Central memory CD8-positive, alpha-beta T cell (primary cell): ENCODE measurements around the gene DMRT3.

Experiments
- ATAC-seq: fragments of 150-1000 bp; cut with Tn5 transposase; replicated peaks from 2 replicates; pipeline ENCODE4 v1.10.0; 2022; ENCODE audit warnings: mild to moderate bottlenecking, moderate FRiP score, moderate number of reproducible peaks; ENCODE audit not compliant: poor library complexity, severe bottlenecking; ENCODE audit errors: extremely low read depth
- DNase-seq, 2 donors: peaks; one replicate each; pipeline ENCODE4 v3.0.0; 2021; ENCODE audit warnings: low spot score in 2 of 2
- H3K27ac Mint-ChIP-seq: one replicate; pipeline ENCODE4 v1.8.0; 2022; ENCODE audit warnings: low read depth, mild to moderate bottlenecking, moderate library complexity, mixed read lengths
- H3K27me3 Mint-ChIP-seq: one replicate; pipeline ENCODE4 v1.8.0; 2022; ENCODE audit warnings: mixed read lengths
- H3K36me3 Mint-ChIP-seq: one replicate; pipeline ENCODE4 v1.8.0; 2022; ENCODE audit warnings: mild to moderate bottlenecking, moderate library complexity, mixed read lengths; ENCODE audit not compliant: insufficient read depth
- H3K4me1 Mint-ChIP-seq: one replicate; pipeline ENCODE4 v1.8.0; 2022; ENCODE audit warnings: mixed read lengths
- H3K4me3 Mint-ChIP-seq: one replicate; pipeline ENCODE4 v1.8.0; 2022; ENCODE audit warnings: mild to moderate bottlenecking, moderate library complexity, mixed read lengths
- H3K9me3 Mint-ChIP-seq: one replicate; pipeline ENCODE4 v1.8.0; 2022; ENCODE audit warnings: mixed read lengths

DMRT3 gene, protein sequence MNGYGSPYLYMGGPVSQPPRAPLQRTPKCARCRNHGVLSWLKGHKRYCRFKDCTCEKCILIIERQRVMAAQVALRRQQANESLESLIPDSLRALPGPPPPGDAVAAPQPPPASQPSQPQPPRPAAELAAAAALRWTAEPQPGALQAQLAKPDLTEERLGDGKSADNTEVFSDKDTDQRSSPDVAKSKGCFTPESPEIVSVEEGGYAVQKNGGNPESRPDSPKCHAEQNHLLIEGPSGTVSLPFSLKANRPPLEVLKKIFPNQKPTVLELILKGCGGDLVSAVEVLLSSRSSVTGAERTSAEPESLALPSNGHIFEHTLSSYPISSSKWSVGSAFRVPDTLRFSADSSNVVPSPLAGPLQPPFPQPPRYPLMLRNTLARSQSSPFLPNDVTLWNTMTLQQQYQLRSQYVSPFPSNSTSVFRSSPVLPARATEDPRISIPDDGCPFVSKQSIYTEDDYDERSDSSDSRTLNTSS

DNA sequence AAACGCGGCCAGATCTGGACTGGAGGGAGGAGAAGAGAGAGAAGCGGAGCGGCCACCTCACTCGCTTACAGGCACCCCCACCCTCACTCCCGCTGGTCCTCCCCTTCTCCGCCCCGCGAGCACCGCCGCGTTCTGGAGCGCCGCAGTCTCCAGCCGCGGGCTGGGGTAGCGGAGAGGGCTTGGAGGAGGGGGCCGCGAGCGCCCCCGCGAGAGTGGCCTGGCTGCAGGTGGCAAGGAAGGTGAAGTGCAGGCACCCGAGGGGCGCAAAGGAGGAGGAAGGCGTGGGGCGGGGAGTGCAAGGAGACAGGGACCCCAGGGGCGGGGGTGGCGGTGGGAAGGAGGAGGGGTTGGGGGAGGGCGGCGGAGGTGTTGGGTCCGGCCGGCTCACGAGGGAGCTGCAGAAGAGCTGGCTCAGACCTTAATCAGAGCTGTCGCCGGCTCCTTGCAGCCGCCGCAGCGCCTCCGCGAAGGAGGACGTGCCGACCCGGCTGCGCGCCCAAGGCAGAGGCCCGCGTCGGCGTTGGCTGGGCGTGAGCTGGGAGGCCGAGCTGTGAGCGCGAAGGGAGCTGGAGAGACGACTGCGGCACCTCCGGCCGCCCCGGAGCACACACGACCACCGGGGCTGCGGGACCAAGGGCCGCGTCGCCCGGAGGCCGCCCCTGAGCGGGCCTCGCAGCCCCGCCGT is at the start of gene DMRT3:
TSS of gene DMRT3 (plus strand) at position 398 of the 685 bp plus-strand sequence. CDS start 347 bp downstream, outside the sequence.
- no peak within 1 kb of the TSS for H3K4me3 Mint-ChIP-seq
- peaks cover 78% of the 10 kb centered on the region for H3K27me3 Mint-ChIP-seq
- peaks cover 7% of the 10 kb centered on the region for H3K4me1 Mint-ChIP-seq
- H3K36me3 Mint-ChIP-seq, result peaks cover 1% of the 10 kb centered on the region
- no peak for DNase-seq
- no peaks in the 10 kb centered on the region for H3K9me3 Mint-ChIP-seq
- H3K27ac Mint-ChIP-seq, result no peak within 1 kb of the TSS
- no peak for ATAC-seq

DNA sequence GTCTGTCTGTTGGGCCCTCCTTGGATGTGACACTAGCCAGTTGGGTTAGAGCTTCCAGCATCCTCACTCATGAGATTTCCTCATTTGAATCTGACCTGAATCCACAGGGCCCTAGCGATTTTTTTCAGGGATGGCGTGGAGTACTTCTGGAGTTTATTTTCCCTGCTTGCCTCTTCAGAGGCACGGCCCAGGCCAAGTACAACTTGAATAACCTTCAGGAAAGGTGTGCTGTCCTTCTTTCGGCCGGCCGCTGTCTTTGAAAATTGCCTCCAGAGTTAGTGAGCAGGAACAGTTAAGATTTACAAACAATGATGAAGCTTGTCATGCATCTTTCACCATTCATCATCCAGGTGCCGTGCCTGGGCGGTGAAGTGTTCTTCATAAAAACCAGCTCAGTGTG is 49.5 kb upstream of the DMRT3 start:
- ATAC-seq (no peak), DNase-seq (no peak)
- Mint-ChIP-seq H3K4me1 (no peaks in the 10 kb centered on the region), H3K4me3 (no peak overlapping the region), H3K9me3 (no peaks in the 10 kb centered on the region), H3K27ac (no peak overlapping the region), H3K36me3 (peaks cover 2% of the 10 kb centered on the region), H3K27me3 (peaks cover 33% of the 10 kb centered on the region)

DNA sequence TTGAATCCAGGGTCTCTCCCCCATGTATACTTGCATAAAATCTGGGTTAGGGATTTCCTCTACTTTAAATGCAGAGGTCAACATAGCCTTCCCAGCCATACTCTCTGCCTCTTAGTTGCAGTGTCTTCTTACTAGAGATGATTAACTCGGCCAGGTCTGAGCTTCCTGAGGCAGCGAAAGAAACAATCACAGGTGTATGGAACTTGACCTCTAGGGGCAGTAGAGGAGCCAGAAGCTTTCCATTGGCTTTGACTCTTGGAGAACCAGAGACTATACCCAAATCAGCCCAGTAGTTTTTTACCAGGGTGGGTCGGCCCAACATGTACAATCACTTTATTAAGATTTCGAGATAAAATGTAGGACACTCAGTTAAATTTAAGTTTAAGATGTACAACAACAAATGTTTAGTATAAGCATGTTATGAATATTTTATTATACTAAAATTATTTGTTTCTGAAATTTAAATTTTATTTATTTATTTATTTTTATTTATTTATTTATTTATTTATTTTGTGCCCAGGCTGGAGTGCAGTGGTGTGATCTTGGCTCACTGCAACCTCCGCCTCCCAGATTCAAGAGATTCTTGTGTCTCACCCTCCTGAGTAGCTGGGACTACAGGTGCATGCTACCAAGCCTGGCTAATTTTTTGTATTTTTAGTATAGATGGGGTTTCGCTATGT is 48.0 kb upstream of the DMRT3 start:
- DNase-seq (no peak), ATAC-seq (no peak)
- no peak overlapping the region for H3K4me3 Mint-ChIP-seq
- H3K4me1 Mint-ChIP-seq, result no peaks in the 10 kb centered on the region
- no peaks in the 10 kb centered on the region for H3K9me3 Mint-ChIP-seq
- no peak overlapping the region for H3K27ac Mint-ChIP-seq
- peaks cover 44% of the 10 kb centered on the region for H3K27me3 Mint-ChIP-seq
- H3K36me3 Mint-ChIP-seq, result peaks cover 2% of the 10 kb centered on the region

DNA sequence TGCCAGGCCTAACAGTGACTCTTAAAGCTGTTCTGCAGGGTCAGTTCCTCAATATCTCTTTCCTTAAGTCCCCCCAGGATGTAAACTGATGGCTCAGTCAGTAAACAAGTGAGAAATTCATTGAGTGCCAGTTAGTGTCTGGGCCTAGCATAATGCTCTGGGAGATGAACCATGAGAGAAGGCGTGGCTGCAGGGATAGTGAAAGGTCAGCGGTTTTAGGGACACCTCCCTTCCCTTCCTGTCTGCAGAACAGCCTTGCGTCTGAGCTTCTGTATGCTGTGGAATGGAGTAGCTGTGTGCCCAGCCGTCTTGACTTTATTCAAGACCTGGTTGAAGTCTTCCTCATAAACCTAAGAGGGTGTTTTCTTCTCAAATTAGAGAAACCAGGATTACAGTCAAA is 46.7 kb upstream of the DMRT3 start:
- no peak overlapping the region for H3K4me3 Mint-ChIP-seq
- peaks cover 2% of the 10 kb centered on the region for H3K36me3 Mint-ChIP-seq
- no peaks in the 10 kb centered on the region for H3K4me1 Mint-ChIP-seq
- H3K27me3 Mint-ChIP-seq, result peaks cover 54% of the 10 kb centered on the region
- H3K27ac Mint-ChIP-seq, result no peak overlapping the region
- DNase-seq, result no peak
- no peak for ATAC-seq
- H3K9me3 Mint-ChIP-seq, result no peaks in the 10 kb centered on the region

DNA sequence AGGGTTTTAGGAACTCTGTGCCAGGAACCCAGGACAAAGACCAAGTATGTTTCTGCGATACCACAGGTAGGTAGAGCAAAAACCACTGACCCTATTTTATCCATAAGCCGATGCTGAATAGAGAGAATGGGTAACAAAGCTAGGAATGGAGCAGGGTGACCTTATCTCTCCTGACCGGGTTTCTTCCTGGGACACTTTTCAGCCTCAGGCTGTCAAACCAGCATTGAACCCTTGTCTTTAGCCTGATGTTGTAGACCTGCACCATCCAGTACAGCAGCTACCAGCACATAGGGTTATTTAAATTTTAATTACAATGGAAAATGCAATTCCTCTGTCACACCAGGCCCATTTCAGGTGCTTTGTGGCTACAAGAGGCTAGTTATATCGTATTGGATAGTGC is 43.1 kb upstream of the DMRT3 start:
- Mint-ChIP-seq H3K27ac (no peak overlapping the region), H3K4me1 (no peaks in the 10 kb centered on the region), H3K4me3 (no peak overlapping the region), H3K27me3 (peaks cover 75% of the 10 kb centered on the region), H3K9me3 (no peaks in the 10 kb centered on the region), H3K36me3 (peaks cover 2% of the 10 kb centered on the region)
- no peak for DNase-seq
- no peak for ATAC-seq

DNA sequence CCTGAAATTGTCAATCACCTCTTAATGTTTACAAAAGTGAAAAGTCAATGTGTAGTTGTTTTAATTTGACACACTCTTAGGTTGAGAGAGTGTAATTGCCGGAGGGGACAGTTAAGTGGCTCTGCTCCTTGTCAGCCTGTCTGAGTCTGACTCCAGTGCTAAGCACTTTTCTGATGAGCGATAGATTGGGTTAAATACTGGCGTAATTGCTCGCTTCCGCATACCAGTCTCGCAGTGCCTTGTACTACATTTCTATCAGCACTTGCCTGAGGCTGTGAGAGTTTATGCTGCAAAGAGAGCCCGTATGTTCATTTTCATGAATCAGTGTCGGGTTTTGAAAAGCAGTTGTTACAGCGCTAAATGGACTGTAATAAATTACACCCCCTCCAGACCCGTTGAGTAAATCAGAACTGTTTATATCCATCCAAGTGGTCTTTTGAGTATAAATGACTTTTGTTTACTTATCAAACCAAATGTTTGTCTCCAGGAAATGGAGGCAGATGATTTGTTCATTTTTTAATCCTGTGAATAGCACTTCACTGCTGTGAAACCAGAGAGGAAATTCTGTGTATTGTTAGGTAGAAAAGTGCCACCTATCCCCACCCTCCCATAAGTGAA is 41.0 kb upstream of the DMRT3 start:
- Mint-ChIP-seq H3K27me3 (peaks cover 83% of the 10 kb centered on the region), H3K36me3 (no peaks in the 10 kb centered on the region), H3K27ac (no peak overlapping the region), H3K4me1 (no peaks in the 10 kb centered on the region), H3K4me3 (no peak overlapping the region), H3K9me3 (no peaks in the 10 kb centered on the region)
- no peak for DNase-seq
- no peak for ATAC-seq

DNA sequence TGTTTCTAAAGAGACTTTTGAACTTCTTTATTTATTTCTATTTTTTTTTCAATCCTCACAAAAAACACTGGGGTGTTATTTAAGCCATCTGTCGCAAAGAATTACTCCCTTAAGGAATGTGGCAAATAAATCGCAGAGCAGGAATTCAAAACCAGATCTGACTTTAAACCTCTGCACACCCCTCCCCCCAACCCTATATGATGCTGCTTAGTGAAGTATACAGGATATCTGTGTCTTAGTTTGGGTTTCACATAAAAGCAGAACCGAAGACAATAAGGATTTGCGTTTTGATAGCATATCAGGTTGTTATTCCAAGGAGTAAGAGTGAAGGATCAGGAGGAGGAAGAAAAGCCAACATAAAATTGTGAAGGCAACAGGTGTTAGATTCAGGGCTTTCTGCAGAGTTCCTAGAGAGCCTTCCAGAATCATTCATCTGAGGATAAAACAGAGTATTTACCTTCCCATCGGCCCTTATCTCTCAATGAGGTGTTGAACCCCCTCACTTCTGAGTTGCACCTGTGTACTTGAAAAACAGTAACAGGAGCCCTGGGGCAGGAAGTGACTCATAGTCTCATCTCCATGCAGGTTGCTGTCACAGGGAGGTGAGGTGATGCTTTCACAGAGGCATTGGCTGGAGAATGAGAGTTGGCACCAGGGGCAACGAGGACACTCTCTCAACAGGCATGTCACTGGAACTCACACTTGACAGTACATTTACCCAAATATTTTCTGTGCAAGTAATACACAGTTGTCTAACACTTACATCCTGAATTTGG is 33.5 kb upstream of the DMRT3 start:
- no peaks in the 10 kb centered on the region for H3K9me3 Mint-ChIP-seq
- peaks cover 65% of the 10 kb centered on the region for H3K27me3 Mint-ChIP-seq
- no peak for DNase-seq
- ATAC-seq, result no peak
- no peaks in the 10 kb centered on the region for H3K4me1 Mint-ChIP-seq
- no peak overlapping the region for H3K4me3 Mint-ChIP-seq
- no peak overlapping the region for H3K27ac Mint-ChIP-seq
- no peaks in the 10 kb centered on the region for H3K36me3 Mint-ChIP-seq

DNA sequence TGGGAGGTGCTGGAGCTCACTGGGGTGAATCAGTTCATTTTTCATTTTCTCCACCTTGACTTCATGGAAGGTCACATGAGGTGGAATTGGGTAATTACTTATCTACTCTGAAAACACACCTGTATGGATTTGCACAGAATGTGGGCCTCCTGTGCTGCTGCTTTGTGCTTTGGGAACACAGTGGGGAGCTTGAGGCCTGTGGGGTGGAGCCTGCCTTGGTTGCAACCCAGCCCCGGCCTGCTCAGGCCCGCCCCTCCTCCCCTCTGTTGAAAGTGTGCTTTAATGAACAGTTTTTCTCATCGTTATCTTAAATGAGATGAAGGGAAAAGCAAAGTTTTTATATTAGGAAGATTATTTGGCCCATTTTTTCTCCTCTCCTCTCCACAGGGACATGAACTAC is 28.5 kb upstream of the DMRT3 start:
- Mint-ChIP-seq H3K9me3 (no peaks in the 10 kb centered on the region), H3K4me1 (no peaks in the 10 kb centered on the region), H3K36me3 (no peaks in the 10 kb centered on the region), H3K4me3 (no peak overlapping the region), H3K27me3 (peaks cover 66% of the 10 kb centered on the region), H3K27ac (no peak overlapping the region)
- DNase-seq (no peak), ATAC-seq (no peak)

DNA sequence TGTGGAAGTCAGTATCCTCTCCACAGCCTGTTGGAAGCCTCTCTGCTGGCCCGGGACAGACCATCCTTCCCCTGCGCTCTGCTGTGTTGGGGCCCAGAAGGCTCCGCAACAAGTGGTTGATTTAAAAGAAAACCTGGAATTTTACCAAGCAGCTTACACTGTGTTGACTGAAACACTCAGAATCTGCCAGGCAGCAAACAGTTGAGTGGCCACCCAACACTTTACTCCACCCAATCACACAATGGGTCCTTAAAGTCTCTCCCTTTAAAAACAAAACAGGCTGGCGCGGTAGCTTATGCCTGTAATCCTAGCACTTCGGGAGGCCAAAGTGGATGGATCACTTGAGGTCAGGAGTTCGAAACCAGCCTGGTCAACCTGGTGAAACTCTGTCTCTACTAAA is 28.0 kb upstream of the DMRT3 start:
- Mint-ChIP-seq H3K9me3 (no peaks in the 10 kb centered on the region), H3K36me3 (no peaks in the 10 kb centered on the region), H3K27ac (no peak overlapping the region), H3K4me3 (no peak overlapping the region), H3K27me3 (peaks cover 61% of the 10 kb centered on the region), H3K4me1 (no peaks in the 10 kb centered on the region)
- DNase-seq (no peak), ATAC-seq (no peak)

DNA sequence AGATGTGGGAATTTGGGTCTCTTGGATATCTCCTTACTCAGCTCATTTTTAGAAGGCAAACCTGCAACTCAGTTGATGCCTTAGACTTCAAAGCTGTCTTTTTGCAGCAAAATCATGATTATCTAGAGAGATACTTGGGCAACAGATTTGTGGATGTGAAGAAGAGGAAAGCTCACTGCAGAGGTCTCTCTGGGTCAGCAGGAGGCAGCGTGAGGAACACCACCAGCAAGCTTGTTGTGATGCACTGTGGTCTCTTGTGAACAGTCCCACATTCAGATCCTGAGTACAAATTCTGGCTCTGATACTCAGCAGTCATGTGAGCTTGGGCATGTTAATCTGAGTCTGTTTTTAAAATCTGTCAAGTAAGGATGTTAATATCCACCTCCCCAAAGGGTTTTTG is 26.3 kb upstream of the DMRT3 start:
- H3K9me3 Mint-ChIP-seq, result no peaks in the 10 kb centered on the region
- H3K4me1 Mint-ChIP-seq, result no peaks in the 10 kb centered on the region
- H3K36me3 Mint-ChIP-seq, result no peaks in the 10 kb centered on the region
- peaks cover 48% of the 10 kb centered on the region for H3K27me3 Mint-ChIP-seq
- H3K27ac Mint-ChIP-seq, result no peak overlapping the region
- H3K4me3 Mint-ChIP-seq, result no peak overlapping the region
- DNase-seq (no peak), ATAC-seq (no peak)

DNA sequence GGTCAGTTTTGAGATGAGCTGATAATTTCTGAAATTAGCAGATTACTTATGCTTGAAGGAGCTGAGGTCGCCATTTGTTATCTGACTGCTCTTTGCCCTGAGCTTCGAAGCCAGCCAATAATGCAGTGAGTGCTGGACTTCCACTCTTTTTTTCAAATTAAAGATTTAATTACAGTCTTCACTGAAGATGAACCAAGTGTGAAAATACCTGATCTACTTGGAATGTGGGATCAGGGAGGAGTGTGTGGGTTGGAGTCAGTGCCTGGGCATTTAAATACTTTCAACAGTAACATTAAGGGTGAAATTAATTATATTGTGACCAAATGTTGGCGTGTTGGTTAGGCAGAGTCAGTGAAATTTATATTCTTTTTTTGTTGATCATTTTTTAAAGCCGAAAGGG is 23.9 kb upstream of the DMRT3 start:
- Mint-ChIP-seq H3K9me3 (no peaks in the 10 kb centered on the region), H3K36me3 (peaks cover 2% of the 10 kb centered on the region), H3K27me3 (peaks cover 34% of the 10 kb centered on the region), H3K4me3 (no peak overlapping the region), H3K4me1 (no peaks in the 10 kb centered on the region), H3K27ac (no peak overlapping the region)
- ATAC-seq, result no peak
- no peak for DNase-seq

DNA sequence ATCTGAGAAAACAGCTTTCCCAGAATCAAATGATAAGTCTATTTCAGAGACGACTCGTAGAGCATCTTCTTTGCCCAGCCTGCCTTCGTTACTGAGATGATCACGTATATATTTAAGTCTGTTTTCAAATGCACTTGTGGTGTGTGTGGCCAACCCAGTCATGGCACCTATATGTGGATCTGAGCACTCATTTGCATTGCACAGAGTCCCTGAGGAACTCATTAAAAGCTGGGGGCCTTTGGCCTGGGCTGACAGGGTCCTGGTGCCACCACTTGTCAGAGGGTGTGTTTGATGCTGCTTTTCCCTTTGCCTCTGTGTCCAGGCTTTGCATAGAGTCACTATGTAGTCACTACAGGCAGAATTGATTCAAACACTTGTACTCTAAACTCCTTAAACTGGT is 17.4 kb upstream of the DMRT3 start:
- Mint-ChIP-seq H3K36me3 (peaks cover 2% of the 10 kb centered on the region), H3K4me3 (no peak overlapping the region), H3K27ac (no peak overlapping the region)

More for the DNA sequence above, 17.4 kb upstream of the DMRT3 start:
- Mint-ChIP-seq H3K4me1 (no peaks in the 10 kb centered on the region), H3K27me3 (peaks cover 42% of the 10 kb centered on the region), H3K9me3 (no peaks in the 10 kb centered on the region)
- ATAC-seq (no peak), DNase-seq (no peak)
